Measurements from ENCODE around the gene TMPRSS4. TPM values are rescaled to one million over a fixed set of nuclear protein-coding genes. Genes with fewer than 3 reads are reported as not detected.
A peak's percentile ranks its signal among the peaks of the same experiment; 100 is the strongest.

Gene TMPRSS4
- polyA plus RNA-seq, 3 donors, result not detected

DNA sequence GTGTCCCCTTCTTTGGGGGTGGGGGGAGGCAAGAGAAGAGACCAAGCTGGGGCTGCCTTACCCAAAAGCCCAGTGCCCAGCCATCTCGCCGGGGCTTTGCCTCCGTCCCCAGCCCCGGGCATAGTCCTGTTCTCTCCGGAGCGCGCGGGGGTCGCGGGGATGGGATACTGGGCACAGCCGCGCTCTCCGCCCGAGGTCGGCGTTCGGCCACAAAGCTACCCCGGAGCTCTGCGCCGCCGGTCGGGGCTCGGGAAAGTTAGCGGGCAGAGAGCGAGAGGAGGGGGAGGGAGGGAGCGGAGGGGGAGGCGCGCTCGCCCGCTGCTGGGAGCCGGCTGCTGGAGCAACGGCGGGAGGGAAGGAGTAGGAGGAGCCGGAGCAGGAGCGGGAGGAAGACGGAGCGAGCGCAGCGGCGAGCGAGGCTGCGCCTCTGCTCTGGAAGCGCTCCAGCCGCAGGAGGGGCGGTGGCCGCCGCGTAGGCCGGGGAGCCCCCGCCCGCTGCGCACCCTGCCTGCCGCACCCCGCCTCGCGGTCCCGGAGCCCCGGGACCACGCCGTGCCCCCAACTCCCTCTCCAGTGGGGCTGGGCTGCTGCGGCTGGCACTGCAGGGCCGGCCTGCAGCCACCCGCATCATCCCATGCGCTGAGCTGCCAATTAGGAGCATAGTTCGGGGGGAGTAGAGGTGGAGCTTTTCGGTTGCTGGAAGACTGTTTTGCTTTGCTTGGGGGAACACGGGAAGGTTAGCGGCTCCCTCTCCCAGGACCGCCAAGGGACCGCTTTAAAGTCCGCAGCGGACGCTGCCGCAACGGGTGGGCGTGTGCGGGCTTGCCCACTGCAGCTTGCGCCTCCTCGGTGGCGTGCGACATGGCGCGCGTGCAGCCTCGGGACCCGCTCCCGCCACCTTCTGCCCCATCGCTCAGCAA, 75.9 kb downstream of the TMPRSS4 start, which contains the start of gene SCN4B:
Gene SCN4B (minus strand): TSS at position 272 of the 920 bp plus-strand sequence. CDS start 150 bp downstream, at position 122.
- Histone ChIP-seq H3K4me3 (replicated peaks in 1 of 3; ENCODE audit: low read depth in 2 of 3, low read length in 3 of 3) (peak within 1 kb of the TSS; percentile 1 to 71 (median 2)), H4K20me1 (ENCODE audit: insufficient read depth, low read length) (no peaks in the 10 kb centered on the region), H3K79me2 (ENCODE audit: insufficient read depth, low read length) (no peaks in the 10 kb centered on the region), H2AFZ (ENCODE audit: insufficient read depth, low read depth, low read length, poor library complexity, severe bottlenecking) (peak within 1 kb of the TSS; percentile 46), H3K4me1 (ENCODE audit: control insufficient read depth in 1 of 2, insufficient read depth in 2 of 2, low read length in 2 of 2) (peaks cover 11 to 23% of the 10 kb centered on the region in 2 donors), H3K9me3 (replicated peaks in 1 of 2; ENCODE audit: control insufficient read depth in 1 of 2, insufficient read depth in 1 of 2, low read length in 2 of 2) (peaks cover 0 to 22% of the 10 kb centered on the region in 2 donors), H3K36me3 (replicated peaks in 1 of 2; ENCODE audit: control insufficient read depth in 1 of 2, insufficient read depth in 2 of 2, low read length in 2 of 2) (no peaks in the 10 kb centered on the region), H3K27ac (ENCODE audit: low read depth in 1 of 2, low read length in 2 of 2) (no peak within 1 kb of the TSS), H3K9ac (ENCODE audit: insufficient read depth, low read length, poor library complexity, severe bottlenecking) (no peak within 1 kb of the TSS), H3K27me3 (ENCODE audit: control insufficient read depth in 2 of 2, insufficient read depth in 2 of 2, low read length in 2 of 2) (peaks cover 56 to 75% of the 10 kb centered on the region in 2 donors), H3K4me2 (replicated peaks; ENCODE audit: extremely low read depth, low read length, poor library complexity, severe bottlenecking) (peak within 1 kb of the TSS; percentile 77)
- intact Hi-C loops (cut with micrococcal nuclease), result no loop called here
- no peak within 1 kb of the TSS for H3K27ac Mint-ChIP-seq
- TF ChIP-seq CTCF (IDR thresholded peaks at IDR 0.05), result no peak
- H3K36me3 Mint-ChIP-seq, result peaks cover 5 to 8% of the 10 kb centered on the region in 2 donors
- peak within 1 kb of the TSS; percentile 62 to 84 for H3K4me3 Mint-ChIP-seq
- peaks cover 21% of the 10 kb centered on the region for H3K4me1 Mint-ChIP-seq
- DNase-seq, result peak in 1 of 3 donors; percentile 19
- peaks cover 0 to 15% (median 4%) of the 10 kb centered on the region in 7 donors for H3K9me3 Mint-ChIP-seq
- under 1% methylated on average over 86 of the region's 88 CpGs for WGBS (ENCODE audit: insufficient coverage)
- peaks cover 65 to 74% (median 73%) of the 10 kb centered on the region in 3 donors for H3K27me3 Mint-ChIP-seq (ENCODE audit: low read depth in 3 of 3)

- Mint-ChIP-seq H3K9me3 (peaks cover 0 to 15% (median 4%) of the 10 kb centered on the region in 7 donors), H3K27ac (no peak overlapping the region), H3K27me3 (ENCODE audit: low read depth in 3 of 3) (peaks cover 67 to 80% (median 78%) of the 10 kb centered on the region in 3 donors), H3K36me3 (peaks cover 5 to 8% of the 10 kb centered on the region in 2 donors), H3K4me3 (peak overlapping the region in 1 of 2 donors; percentile 84), H3K4me1 (peaks cover 20% of the 10 kb centered on the region)
- no peaks in the 10 kb centered on the region for H3K36me3 ChIP-seq (replicated peaks in 1 of 2; ENCODE audit: control insufficient read depth in 1 of 2, insufficient read depth in 2 of 2, low read length in 2 of 2)
- WGBS (ENCODE audit: insufficient coverage), result 14% methylated on average over 5 of the region's 16 CpGs
- DNase-seq, result no peak
- no peaks in the 10 kb centered on the region for H4K20me1 ChIP-seq (ENCODE audit: insufficient read depth, low read length)
- peak overlapping the region; percentile 77 for H3K4me2 ChIP-seq (replicated peaks; ENCODE audit: extremely low read depth, low read length, poor library complexity, severe bottlenecking)
- peaks cover 56 to 82% of the 10 kb centered on the region in 2 donors for H3K27me3 ChIP-seq (ENCODE audit: control insufficient read depth in 2 of 2, insufficient read depth in 2 of 2, low read length in 2 of 2)
- no peaks in the 10 kb centered on the region for H3K79me2 ChIP-seq (ENCODE audit: insufficient read depth, low read length)
- H3K4me3 ChIP-seq (replicated peaks in 1 of 3; ENCODE audit: low read depth in 2 of 3, low read length in 3 of 3), result no peak overlapping the region
- no peak for TF ChIP-seq CTCF (IDR thresholded peaks at IDR 0.05)
- intact Hi-C loops (cut with micrococcal nuclease), result no loop called here
- H3K9me3 ChIP-seq (replicated peaks in 1 of 2; ENCODE audit: control insufficient read depth in 1 of 2, insufficient read depth in 1 of 2, low read length in 2 of 2), result peaks cover 0 to 22% of the 10 kb centered on the region in 2 donors
- no peak overlapping the region for H2AFZ ChIP-seq (ENCODE audit: insufficient read depth, low read depth, low read length, poor library complexity, severe bottlenecking)
- H3K9ac ChIP-seq (ENCODE audit: insufficient read depth, low read length, poor library complexity, severe bottlenecking), result no peak overlapping the region
- peaks cover 10 to 22% of the 10 kb centered on the region in 2 donors for H3K4me1 ChIP-seq (ENCODE audit: control insufficient read depth in 1 of 2, insufficient read depth in 2 of 2, low read length in 2 of 2)
- no peak overlapping the region for H3K27ac ChIP-seq (ENCODE audit: low read depth in 1 of 2, low read length in 2 of 2)
Observed at GRCh38 chr11:118153516-118153915, 76.6 kb downstream of the TMPRSS4 start.

Measured in CD14-positive monocyte (primary cell).